ENCODE data around the gene PDSS1. TPM values are rescaled to one million over a fixed set of nuclear protein-coding genes. Genes with fewer than 3 reads are reported as not detected.

PDSS1 gene
- total RNA-seq, 2 donors from 2014 or later: 7.7 to 10.9 TPM

- H3K4me3 Mint-ChIP-seq: no peak overlapping the region
- H3K27ac ChIP-seq (ENCODE audit: low read depth, low read length): no peak overlapping the region
- no peak for DNase-seq
Measured at GRCh38 chr10:26759008-26759407, 61.5 kb downstream of the PDSS1 start.

GRCh38 chr10:26765549-26765948, 68.0 kb downstream of the PDSS1 start:
- DNase-seq: no peak
- Histone ChIP-seq H3K36me3 (ENCODE audit: control insufficient read depth, insufficient read depth, low read length) (peaks cover 36% of the 10 kb centered on the region), H3K27ac (ENCODE audit: low read depth, low read length) (no peak overlapping the region), H3K4me3 (ENCODE audit: low read length) (no peak overlapping the region), H3K9me3 (ENCODE audit: control insufficient read depth, low read length) (no peaks in the 10 kb centered on the region), H3K9ac (ENCODE audit: extremely low read depth, low read length, poor library complexity, severe bottlenecking) (no peak overlapping the region), H3K4me1 (ENCODE audit: control insufficient read depth, insufficient read depth, low read length) (no peaks in the 10 kb centered on the region), H3K27me3 (ENCODE audit: control insufficient read depth, insufficient read depth, low read length, poor library complexity, severe bottlenecking) (no peaks in the 10 kb centered on the region)
- H3K36me3 Mint-ChIP-seq (ENCODE audit: low read depth): peaks cover 23% of the 10 kb centered on the region
- TF ChIP-seq, protein P1, sequence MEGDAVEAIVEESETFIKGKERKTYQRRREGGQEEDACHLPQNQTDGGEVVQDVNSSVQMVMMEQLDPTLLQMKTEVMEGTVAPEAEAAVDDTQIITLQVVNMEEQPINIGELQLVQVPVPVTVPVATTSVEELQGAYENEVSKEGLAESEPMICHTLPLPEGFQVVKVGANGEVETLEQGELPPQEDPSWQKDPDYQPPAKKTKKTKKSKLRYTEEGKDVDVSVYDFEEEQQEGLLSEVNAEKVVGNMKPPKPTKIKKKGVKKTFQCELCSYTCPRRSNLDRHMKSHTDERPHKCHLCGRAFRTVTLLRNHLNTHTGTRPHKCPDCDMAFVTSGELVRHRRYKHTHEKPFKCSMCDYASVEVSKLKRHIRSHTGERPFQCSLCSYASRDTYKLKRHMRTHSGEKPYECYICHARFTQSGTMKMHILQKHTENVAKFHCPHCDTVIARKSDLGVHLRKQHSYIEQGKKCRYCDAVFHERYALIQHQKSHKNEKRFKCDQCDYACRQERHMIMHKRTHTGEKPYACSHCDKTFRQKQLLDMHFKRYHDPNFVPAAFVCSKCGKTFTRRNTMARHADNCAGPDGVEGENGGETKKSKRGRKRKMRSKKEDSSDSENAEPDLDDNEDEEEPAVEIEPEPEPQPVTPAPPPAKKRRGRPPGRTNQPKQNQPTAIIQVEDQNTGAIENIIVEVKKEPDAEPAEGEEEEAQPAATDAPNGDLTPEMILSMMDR (conservative IDR thresholded peaks at IDR 0.05): no peak
- H3K4me1 Mint-ChIP-seq: no peaks in the 10 kb centered on the region
- H3K9me3 Mint-ChIP-seq: no peaks in the 10 kb centered on the region
- no peaks in the 10 kb centered on the region for H3K27me3 Mint-ChIP-seq (ENCODE audit: insufficient read depth)
- H3K4me3 Mint-ChIP-seq: no peak overlapping the region
- 96% methylated on average over 2 of the region's 2 CpGs; no CpG with 5 or more reads in 1 of the 2 experiments for WGBS, 2 experiments (ENCODE audit: insufficient coverage in 1 of 2, insufficient read length in 1 of 2)
- H3K27ac Mint-ChIP-seq: no peak overlapping the region

More at GRCh38 chr10:26759008-26759407, 61.5 kb downstream of the PDSS1 start:
- peaks cover 22% of the 10 kb centered on the region for H3K36me3 ChIP-seq (ENCODE audit: control insufficient read depth, insufficient read depth, low read length)
- Mint-ChIP-seq H3K36me3 (ENCODE audit: low read depth) (peaks cover 10% of the 10 kb centered on the region), H3K4me1 (peaks cover 30% of the 10 kb centered on the region), H3K27me3 (ENCODE audit: insufficient read depth) (no peaks in the 10 kb centered on the region), H3K9me3 (no peaks in the 10 kb centered on the region), H3K27ac (peak overlapping the region; percentile 32)
- no peaks in the 10 kb centered on the region for H3K4me1 ChIP-seq (ENCODE audit: control insufficient read depth, insufficient read depth, low read length)
- no peak overlapping the region for H3K4me3 ChIP-seq (ENCODE audit: low read length)
- no peaks in the 10 kb centered on the region for H3K9me3 ChIP-seq (ENCODE audit: control insufficient read depth, low read length)
- H3K9ac ChIP-seq (ENCODE audit: extremely low read depth, low read length, poor library complexity, severe bottlenecking): no peak overlapping the region
- no peaks in the 10 kb centered on the region for H3K27me3 ChIP-seq (ENCODE audit: control insufficient read depth, insufficient read depth, low read length, poor library complexity, severe bottlenecking)
- TF ChIP-seq, protein P1 (conservative IDR thresholded peaks at IDR 0.05): no peak
- WGBS, 2 experiments (ENCODE audit: insufficient coverage in 1 of 2, insufficient read length in 1 of 2): 56 to 83% methylated on average over 3 to 4 of the region's 4 CpGs

DNA sequence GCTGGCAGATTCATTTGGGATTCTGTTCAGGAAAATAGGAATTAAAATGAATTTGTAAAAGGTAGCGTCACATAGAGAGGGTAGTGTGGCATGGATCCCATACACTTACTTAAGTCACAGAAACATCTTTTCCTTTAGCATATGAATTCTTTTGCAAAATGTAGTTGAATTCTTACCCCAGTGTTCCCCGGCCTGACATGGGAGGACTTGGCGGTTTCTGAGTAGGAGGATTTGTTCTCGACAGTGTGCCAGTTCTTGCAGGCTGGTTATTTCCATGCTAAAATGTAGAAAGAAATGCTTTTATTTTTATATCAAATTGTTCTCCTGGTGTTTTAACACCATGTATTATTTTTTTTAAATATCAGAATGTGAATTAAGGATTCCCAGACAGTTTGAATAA, 72.6 kb downstream of the PDSS1 start:
- no peaks in the 10 kb centered on the region for H3K27me3 Mint-ChIP-seq (ENCODE audit: insufficient read depth)
- H3K36me3 Mint-ChIP-seq (ENCODE audit: low read depth): peaks cover 15% of the 10 kb centered on the region
- H3K9me3 ChIP-seq (ENCODE audit: control insufficient read depth, low read length): no peaks in the 10 kb centered on the region
- no peak overlapping the region for H3K4me3 ChIP-seq (ENCODE audit: low read length)
- no peak overlapping the region for H3K27ac ChIP-seq (ENCODE audit: low read depth, low read length)
- H3K9ac ChIP-seq (ENCODE audit: extremely low read depth, low read length, poor library complexity, severe bottlenecking): no peak overlapping the region
- no peaks in the 10 kb centered on the region for H3K27me3 ChIP-seq (ENCODE audit: control insufficient read depth, insufficient read depth, low read length, poor library complexity, severe bottlenecking)
- no peak for DNase-seq
- no peaks in the 10 kb centered on the region for H3K9me3 Mint-ChIP-seq
- H3K4me1 Mint-ChIP-seq: peaks cover 6% of the 10 kb centered on the region
- H3K36me3 ChIP-seq (ENCODE audit: control insufficient read depth, insufficient read depth, low read length): peaks cover 15% of the 10 kb centered on the region
- no peak overlapping the region for H3K4me3 Mint-ChIP-seq
- no peaks in the 10 kb centered on the region for H3K4me1 ChIP-seq (ENCODE audit: control insufficient read depth, insufficient read depth, low read length)
- TF ChIP-seq, protein P1 (conservative IDR thresholded peaks at IDR 0.05): no peak
- WGBS, 2 experiments (ENCODE audit: insufficient coverage in 1 of 2, insufficient read length in 1 of 2): 99% methylated on average over 4 of the region's 4 CpGs; no CpG with 5 or more reads in 1 of the 2 experiments
- H3K27ac Mint-ChIP-seq: no peak overlapping the region

Measured in endodermal cell (in vitro differentiated cells).